T-helper 1 cell treated with Interleukin-12 subunit alpha and Interleukin-12 subunit beta and Interleukin-4 antibody, amounts not matched to agents 30 μg/mL and 1 μg/mL, for 36 hours (primary cell): ENCODE results near the gene SF3B1.
"Not testable (repeated sequence)": the region's sequence is repeated elsewhere in the genome, so short reads cannot be mapped to it uniquely, and the experiment has no call there.

Source experiments
- H3K27ac Mint-ChIP-seq: one replicate; pipeline ENCODE4 v1.8.0; 2021; ENCODE audit warnings: mild to moderate bottlenecking, mixed read lengths
- H3K27me3 Mint-ChIP-seq: one replicate; pipeline ENCODE4 v1.8.0; 2021; ENCODE audit warnings: low read depth, mixed read lengths
- H3K36me3 Mint-ChIP-seq: one replicate; pipeline ENCODE4 v1.8.0; 2021; ENCODE audit warnings: low read depth, mixed read lengths
- H3K4me1 Mint-ChIP-seq: one replicate; pipeline ENCODE4 v1.8.0; 2021; ENCODE audit warnings: low read depth, mixed read lengths
- H3K4me3 Mint-ChIP-seq: one replicate; pipeline ENCODE4 v1.8.0; 2021; ENCODE audit warnings: mild to moderate bottlenecking, moderate library complexity, mixed read lengths
- H3K9me3 Mint-ChIP-seq: one replicate; pipeline ENCODE4 v1.8.0; 2021; ENCODE audit warnings: mixed read lengths

The SF3B1 gene

GRCh38 chr2:197416268-197416667 lies 18.6 kb downstream of the SF3B1 start:
- no peak overlapping the region for H3K4me3 Mint-ChIP-seq
- H3K27ac Mint-ChIP-seq, result no peak overlapping the region
- no peaks in the 10 kb centered on the region for H3K27me3 Mint-ChIP-seq
- H3K36me3 Mint-ChIP-seq, result peaks cover 47% of the 10 kb centered on the region
- H3K9me3 Mint-ChIP-seq, result no peaks in the 10 kb centered on the region
- H3K4me1 Mint-ChIP-seq, result peaks cover 10% of the 10 kb centered on the region

- no peaks in the 10 kb centered on the region for H3K9me3 Mint-ChIP-seq
- peaks cover 1% of the 10 kb centered on the region for H3K4me1 Mint-ChIP-seq
- peak overlapping the region; percentile 45 for H3K27ac Mint-ChIP-seq
- H3K36me3 Mint-ChIP-seq, result peaks cover 53% of the 10 kb centered on the region
- no peaks in the 10 kb centered on the region for H3K27me3 Mint-ChIP-seq
- H3K4me3 Mint-ChIP-seq, result no peak overlapping the region
Measured at GRCh38 chr2:197414515-197414914, 20.3 kb downstream of the SF3B1 start.

GRCh38 chr2:197414039-197414438 lies 20.8 kb downstream of the SF3B1 start:
- no peak overlapping the region for H3K4me3 Mint-ChIP-seq
- peaks cover 54% of the 10 kb centered on the region for H3K36me3 Mint-ChIP-seq
- peak overlapping the region; percentile 45 for H3K27ac Mint-ChIP-seq
- H3K27me3 Mint-ChIP-seq, result no peaks in the 10 kb centered on the region
- H3K4me1 Mint-ChIP-seq, result peaks cover 1% of the 10 kb centered on the region
- H3K9me3 Mint-ChIP-seq, result no peaks in the 10 kb centered on the region

- H3K4me3 Mint-ChIP-seq, result no peak overlapping the region
- no peak overlapping the region for H3K27ac Mint-ChIP-seq
- H3K36me3 Mint-ChIP-seq, result peaks cover 59% of the 10 kb centered on the region
- no peaks in the 10 kb centered on the region for H3K27me3 Mint-ChIP-seq
- no peaks in the 10 kb centered on the region for H3K9me3 Mint-ChIP-seq
- peaks cover 3% of the 10 kb centered on the region for H3K4me1 Mint-ChIP-seq
Measured at GRCh38 chr2:197405582-197405981, 29.2 kb downstream of the SF3B1 start.

- no peak overlapping the region for H3K27ac Mint-ChIP-seq
- H3K4me1 Mint-ChIP-seq, result peaks cover 3% of the 10 kb centered on the region
- H3K9me3 Mint-ChIP-seq, result no peaks in the 10 kb centered on the region
- H3K36me3 Mint-ChIP-seq, result peaks cover 71% of the 10 kb centered on the region
- no peaks in the 10 kb centered on the region for H3K27me3 Mint-ChIP-seq
- H3K4me3 Mint-ChIP-seq, result no peak overlapping the region
Measured at GRCh38 chr2:197399887-197400540, 34.8 kb downstream of the SF3B1 start.

GRCh38 chr2:197398913-197399312 lies 35.9 kb downstream of the SF3B1 start:
- no peak overlapping the region for H3K27ac Mint-ChIP-seq
- H3K4me3 Mint-ChIP-seq, result no peak overlapping the region
- no peaks in the 10 kb centered on the region for H3K27me3 Mint-ChIP-seq
- H3K9me3 Mint-ChIP-seq, result no peaks in the 10 kb centered on the region
- peaks cover 3% of the 10 kb centered on the region for H3K4me1 Mint-ChIP-seq
- H3K36me3 Mint-ChIP-seq, result peaks cover 74% of the 10 kb centered on the region

GRCh38 chr2:197391220-197391717 lies 43.6 kb downstream of the SF3B1 start:
- Mint-ChIP-seq H3K27me3 (no peaks in the 10 kb centered on the region), H3K4me3 (no peak overlapping the region), H3K27ac (no peak overlapping the region), H3K4me1 (peaks cover 6% of the 10 kb centered on the region), H3K9me3 (no peaks in the 10 kb centered on the region), H3K36me3 (peaks cover 33% of the 10 kb centered on the region)

DNA sequence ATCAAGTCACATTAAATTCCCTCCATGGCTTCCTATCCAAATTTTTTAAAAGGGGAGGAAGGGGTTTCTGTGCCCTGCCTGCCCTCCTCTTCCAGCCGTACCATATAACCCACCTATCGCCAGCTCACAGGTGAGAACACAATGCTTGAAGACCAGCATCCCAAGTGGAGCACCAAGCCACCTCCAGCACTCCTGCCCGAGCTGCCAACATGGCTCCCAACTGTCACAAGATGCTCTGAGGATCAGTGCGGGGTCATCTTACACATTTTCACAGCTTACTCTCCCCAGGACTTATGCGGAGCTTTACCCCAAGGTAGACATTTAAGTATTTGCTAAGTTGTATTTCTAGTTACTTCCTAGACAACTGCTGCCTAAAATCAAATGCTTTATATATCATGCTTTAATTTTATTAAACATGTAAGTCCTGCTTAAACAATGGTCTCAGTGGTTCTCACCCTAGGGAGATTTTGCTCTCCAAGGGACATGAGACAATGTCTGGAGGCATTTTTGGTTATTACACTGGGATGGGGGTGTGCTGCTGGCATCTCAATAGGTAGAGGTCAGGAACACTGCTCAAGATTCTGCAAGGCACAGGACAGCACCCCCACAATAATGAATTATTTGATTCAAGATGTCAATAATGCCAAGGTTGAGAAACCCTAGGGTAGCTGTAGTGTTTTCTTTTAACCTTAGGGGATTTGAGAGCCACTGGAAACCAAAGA lies 45.8 kb downstream of the SF3B1 start:
- Mint-ChIP-seq H3K27me3 (no peaks in the 10 kb centered on the region), H3K27ac (no peak overlapping the region), H3K4me1 (peaks cover 10% of the 10 kb centered on the region), H3K36me3 (peaks cover 14% of the 10 kb centered on the region), H3K4me3 (no peak overlapping the region), H3K9me3 (no peaks in the 10 kb centered on the region)

GRCh38 chr2:197387179-197387578 lies 47.6 kb downstream of the SF3B1 start:
- Mint-ChIP-seq H3K27ac (no peak overlapping the region), H3K9me3 (no peaks in the 10 kb centered on the region), H3K27me3 (no peaks in the 10 kb centered on the region), H3K36me3 (peaks cover 7% of the 10 kb centered on the region), H3K4me1 (peaks cover 7% of the 10 kb centered on the region), H3K4me3 (no peak overlapping the region)

GRCh38 chr2:197386242-197386641 lies 48.6 kb downstream of the SF3B1 start:
- Mint-ChIP-seq H3K27me3 (no peaks in the 10 kb centered on the region), H3K27ac (no peak overlapping the region), H3K9me3 (no peaks in the 10 kb centered on the region), H3K4me1 (peaks cover 7% of the 10 kb centered on the region), H3K36me3 (peaks cover 2% of the 10 kb centered on the region), H3K4me3 (no peak overlapping the region)

DNA sequence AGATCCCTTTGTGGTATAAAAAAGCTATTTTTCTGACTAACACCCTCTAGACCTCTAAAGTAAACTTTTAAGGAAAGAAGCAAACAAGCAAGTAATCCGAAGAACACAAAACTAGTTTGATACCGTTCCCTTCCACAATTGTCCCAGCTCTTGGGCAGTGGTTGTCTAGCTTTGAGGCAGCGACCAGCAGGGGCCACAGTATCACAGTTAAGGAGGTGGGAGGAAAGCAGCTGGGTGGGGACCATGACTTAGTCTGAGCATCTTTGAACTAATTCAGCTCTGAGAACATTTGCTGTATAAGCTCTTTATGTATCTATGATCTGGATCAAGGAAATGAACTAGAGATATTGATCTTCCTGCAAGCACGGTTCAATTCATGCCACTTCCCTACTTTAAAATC lies 51.0 kb downstream of the SF3B1 start:
- Mint-ChIP-seq H3K4me3 (no peak overlapping the region), H3K27ac (no peak overlapping the region), H3K36me3 (no peaks in the 10 kb centered on the region), H3K27me3 (peaks cover 5% of the 10 kb centered on the region), H3K4me1 (peaks cover 10% of the 10 kb centered on the region), H3K9me3 (no peaks in the 10 kb centered on the region)

- Mint-ChIP-seq H3K36me3 (no peaks in the 10 kb centered on the region), H3K4me1 (peaks cover 14% of the 10 kb centered on the region), H3K9me3 (no peaks in the 10 kb centered on the region), H3K4me3 (no peak overlapping the region), H3K27ac (no peak overlapping the region), H3K27me3 (peaks cover 8% of the 10 kb centered on the region)
Measured at GRCh38 chr2:197381641-197382040, 53.2 kb downstream of the SF3B1 start.

GRCh38 chr2:197379918-197380309 lies 54.9 kb downstream of the SF3B1 start:
- H3K36me3 Mint-ChIP-seq, H3K27ac Mint-ChIP-seq, H3K27me3 Mint-ChIP-seq, H3K4me3 Mint-ChIP-seq, H3K9me3 Mint-ChIP-seq: not testable (repeated sequence)
- H3K4me1 Mint-ChIP-seq, result peaks cover 14% of the 10 kb centered on the region

- not testable (repeated sequence) for H3K9me3 Mint-ChIP-seq, H3K4me3 Mint-ChIP-seq, H3K36me3 Mint-ChIP-seq, H3K27me3 Mint-ChIP-seq, H3K27ac Mint-ChIP-seq
- peaks cover 17% of the 10 kb centered on the region for H3K4me1 Mint-ChIP-seq
Measured at GRCh38 chr2:197379308-197379917, 55.4 kb downstream of the SF3B1 start.
